HG03460 (cell line): ENCODE measurements around the gene APELA.

ENCODE experiments used
- ATAC-seq: cut with Tn5 transposase; IDR thresholded peaks from one replicate; pipeline ENCODE4 v1.9.1; 2021; ENCODE audit not compliant: unreplicated experiment

The APELA gene, protein sequence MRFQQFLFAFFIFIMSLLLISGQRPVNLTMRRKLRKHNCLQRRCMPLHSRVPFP

DNA sequence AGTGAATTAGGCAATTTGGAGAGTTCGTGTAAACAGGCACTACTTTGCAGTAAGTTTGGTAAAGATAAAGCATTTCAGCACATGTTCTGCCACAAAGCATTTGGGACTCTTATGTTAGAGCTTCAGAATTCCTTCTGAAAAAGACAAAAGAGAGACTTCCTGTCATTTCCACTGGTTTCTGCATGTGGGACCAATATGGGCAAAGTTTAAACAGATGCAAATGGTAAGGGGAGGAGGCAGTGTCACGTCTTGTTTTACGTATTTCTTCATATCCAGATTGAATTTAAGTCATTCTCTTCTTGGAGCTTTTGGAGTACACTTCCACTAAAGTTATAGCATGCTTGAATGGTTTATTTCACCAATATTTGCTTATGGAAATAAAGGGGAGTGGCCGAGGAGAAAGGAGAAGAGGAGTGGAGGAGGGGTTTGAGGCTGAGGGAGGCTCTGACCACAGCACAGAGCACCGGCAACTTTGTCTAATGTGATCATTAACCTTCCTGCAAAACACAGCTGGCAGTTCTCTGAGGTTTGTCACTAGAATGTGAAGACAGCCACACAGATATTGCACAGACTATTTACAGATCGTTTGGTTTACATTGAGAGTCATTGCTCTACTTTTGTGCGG, at the start of gene APELA:
Gene APELA (plus strand): TSS at position 479 of the 625 bp plus-strand sequence. CDS start 154 bp downstream, outside the sequence.
- peak; percentile 100 for ATAC-seq

DNA sequence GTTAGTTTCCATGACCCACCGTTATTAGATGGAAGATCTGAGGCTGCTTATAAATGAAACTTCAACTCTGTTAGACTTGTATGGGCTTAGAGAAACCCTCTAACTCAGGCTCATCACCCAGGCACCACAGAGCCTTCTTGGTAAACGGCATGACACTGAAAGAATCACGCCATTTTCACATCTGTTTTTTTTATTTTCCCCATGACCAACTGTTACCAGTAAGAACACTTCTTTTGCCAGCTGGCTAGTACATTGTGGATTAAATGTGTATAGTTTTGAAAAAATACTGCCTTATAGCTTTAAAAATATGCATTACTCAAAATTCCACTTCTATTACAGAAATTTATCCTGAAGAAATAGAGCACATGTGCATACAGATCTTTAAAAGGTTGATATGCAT, 48.0 kb upstream of the APELA start:
- ATAC-seq = no peak

DNA sequence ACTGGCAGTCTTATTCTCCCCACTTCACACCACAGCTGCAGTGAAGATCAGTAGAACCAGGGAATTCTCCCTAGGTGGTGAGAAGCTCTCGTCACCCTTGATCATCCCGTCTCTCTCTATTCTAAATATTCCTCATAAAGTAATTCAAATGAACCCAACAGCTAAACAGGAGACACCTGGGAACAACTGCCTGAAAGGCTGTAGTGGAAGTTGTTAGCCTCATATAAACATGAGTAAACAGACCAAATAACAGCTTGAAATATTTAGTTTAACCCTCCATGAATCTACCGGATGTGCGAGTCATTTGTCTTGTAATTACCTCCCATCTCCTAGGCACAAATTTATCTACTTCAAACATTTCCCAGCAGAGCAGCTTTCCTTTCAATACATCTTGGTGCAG, 30.4 kb upstream of the APELA start:
- no peak for ATAC-seq

DNA sequence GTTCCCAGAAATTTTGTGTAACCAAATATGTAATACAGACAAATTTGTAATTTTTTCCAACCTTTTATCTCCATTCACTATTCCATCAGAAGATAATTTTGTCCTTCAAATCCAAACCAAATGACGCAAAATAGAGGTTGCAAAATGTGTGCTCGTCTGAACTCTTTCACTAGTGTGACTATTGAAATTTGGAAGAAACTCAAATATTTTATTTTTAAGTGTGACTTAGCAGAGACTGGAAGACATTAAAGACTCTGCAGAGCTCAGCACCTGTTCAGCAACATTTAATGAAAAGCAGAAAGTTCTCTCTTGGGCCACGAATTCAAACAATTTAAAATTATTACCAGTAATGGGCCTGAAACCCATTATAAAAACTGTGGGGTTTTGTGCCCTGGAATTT, 30.0 kb upstream of the APELA start:
- no peak for ATAC-seq

DNA sequence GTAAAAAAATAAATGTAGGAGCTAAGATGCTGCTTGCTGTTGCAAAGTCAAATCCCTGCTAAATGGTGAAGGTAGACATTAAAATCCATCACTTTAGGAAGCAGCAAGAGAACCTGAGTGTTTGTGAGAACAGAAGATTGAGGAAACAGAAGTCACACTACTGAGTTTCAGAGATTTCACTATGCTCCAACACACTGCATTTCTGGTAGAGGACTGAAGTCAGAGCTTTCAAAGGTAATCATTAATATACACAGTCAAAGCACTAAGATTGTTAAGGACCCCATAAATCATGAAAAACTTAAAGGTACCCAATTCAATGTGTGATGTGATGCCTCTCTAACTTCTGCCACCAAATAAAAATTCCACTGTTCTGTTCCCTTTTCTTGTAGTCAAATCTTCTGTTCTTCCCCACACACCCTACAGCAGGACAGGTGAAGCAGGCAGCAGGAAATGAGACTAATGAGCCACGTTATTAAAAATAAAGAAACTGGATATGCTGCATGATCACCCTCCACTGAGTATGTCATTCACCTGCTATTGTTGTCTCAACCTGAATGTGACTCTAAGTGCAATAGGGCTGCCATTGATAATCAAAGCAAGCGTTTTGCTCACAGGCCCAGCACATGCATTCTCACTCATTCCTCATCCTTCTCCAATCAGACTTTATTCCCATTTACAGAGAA, 28.9 kb upstream of the APELA start:
- peak; percentile 89 for ATAC-seq

DNA sequence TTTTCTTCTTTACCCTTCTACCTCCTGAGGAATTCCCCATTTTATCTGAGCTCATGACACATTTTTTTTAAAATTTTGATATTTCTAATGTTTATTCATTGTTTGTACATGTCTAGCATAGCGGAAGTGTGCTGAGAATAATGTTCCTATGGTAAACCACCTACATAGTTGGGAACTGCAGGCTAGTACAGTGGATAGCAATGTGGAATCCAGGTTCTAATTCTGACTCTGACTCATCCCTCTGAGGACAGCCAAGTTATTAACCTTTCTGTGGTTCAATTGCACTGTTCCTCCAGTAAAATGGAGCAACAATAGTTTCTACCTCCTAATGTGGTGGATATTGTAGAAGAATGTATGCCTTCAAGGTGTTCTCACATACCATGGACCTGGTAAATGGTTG, 20.6 kb upstream of the APELA start:
- no peak for ATAC-seq

DNA sequence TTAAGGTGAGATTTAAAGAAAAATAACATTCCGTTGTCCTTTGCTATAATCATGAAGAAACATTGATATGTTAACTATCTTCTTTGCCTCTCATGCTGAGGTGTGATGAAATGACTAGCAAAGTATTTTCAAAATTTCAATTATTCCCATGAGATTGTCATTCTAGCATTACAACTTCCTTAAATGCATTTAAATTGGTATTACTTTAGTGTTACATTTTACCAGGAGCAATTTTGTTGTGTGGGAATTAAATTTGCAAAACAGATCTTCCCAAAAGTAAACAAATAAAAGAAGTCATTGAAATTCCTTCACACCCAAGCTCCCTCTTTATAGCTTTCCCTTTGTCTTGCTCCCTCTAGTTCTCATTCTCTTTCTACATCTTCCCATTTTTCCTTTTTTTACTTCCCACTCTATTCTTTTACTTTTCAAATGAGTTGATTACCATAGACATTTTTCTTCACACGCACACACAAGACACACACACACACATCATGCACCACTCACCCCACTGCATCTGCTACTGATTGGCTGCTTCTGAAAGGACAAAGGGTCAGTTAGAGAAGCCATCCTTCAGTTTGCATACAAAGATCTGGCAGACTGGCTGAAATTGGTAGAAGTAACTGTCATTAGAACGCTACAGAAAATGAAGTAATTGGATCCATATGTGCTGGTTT, 10.0 kb upstream of the APELA start:
- peak; percentile 62 for ATAC-seq

DNA sequence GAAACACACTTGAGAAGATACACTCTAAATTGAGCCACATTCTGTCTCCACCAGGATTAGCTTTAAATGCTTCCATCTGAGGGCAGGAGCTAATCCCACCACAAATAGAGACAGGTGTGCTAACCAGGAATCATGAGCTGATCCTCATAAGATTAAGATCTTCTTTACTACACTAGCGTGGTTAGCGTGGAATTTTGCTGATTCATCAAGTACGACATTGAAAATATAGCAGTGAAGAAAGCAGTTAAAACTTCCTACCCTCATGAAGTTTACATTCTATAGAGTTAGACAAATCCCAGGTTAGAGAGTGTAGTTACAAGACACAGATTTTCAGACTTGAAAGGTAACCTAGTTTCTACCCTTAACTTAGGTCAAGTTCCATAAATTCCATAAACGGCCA, 5.3 kb upstream of the APELA start:
- no peak for ATAC-seq

DNA sequence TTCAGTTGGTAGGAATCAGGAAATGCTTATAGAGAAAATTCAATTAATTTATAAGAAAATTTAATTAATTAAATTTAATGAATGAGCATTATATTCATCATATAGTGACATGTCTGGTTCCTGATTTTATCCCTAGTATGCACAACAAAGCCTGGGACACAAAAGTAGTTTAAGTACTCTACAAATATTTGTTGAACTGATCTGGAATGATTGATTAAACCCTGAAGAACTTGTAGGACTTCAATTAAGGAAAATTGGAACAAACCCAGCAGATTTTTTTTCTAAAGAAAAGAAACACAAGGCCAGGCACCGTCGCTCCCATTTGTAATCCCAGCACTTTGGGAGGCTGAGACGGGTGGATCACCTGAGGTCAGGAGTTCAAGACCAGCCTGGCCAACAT, 4.5 kb upstream of the APELA start:
- no peak for ATAC-seq

DNA sequence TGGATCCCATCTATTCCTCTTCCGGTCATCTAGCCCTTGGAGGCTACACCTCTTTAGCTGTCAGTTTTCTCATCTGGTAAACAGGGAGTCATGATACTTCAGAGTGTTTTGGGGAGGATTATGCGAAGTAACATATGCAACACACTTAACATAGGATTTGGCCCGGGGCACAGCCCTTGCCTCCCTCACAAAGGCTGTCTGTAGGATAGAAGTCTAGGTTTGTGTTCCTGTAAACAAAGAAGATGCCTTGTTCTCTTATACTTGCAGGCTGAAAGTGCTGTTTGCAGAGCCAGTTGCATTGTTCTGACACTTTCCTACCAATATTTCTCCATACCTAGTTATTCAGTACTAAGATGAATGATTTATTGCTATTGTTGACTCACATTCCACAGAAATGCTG, 2.2 kb upstream of the APELA start:
- ATAC-seq = no peak

DNA sequence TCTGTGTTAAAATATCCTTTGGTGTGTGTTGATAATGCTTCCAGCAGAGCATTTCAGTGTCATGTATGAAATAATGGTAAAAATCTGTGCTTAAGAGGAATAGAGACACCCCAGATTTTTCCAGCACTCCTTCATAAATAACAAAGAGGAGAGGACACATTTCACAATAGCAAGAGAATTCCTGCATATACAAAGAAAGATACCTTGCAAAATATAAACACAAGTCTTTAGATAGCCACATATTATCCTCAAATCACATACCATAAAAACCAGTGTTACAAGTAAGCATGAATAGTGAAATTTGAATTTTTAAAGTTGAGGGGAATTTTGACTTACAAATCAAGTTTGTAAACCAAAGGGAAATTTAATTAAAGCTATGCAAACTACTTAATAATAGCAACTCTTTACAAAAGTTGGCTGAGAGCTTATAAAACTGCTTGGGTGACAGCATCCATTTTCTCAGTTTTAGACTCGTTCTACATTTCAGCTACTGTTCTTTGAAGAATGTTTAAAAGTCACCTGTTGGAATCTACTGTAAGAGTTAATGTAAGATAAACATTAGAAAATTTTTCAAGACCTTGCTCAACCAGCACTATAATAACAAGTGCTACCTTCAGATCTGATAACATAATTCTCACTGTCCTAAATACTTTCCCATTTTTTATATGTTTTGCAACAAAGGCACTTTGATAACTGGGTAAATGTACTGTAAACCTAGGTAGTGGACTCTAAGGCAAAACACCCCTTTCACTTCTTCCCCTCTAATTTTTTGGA, 3.7 kb downstream of the APELA start:
- no peak for ATAC-seq

DNA sequence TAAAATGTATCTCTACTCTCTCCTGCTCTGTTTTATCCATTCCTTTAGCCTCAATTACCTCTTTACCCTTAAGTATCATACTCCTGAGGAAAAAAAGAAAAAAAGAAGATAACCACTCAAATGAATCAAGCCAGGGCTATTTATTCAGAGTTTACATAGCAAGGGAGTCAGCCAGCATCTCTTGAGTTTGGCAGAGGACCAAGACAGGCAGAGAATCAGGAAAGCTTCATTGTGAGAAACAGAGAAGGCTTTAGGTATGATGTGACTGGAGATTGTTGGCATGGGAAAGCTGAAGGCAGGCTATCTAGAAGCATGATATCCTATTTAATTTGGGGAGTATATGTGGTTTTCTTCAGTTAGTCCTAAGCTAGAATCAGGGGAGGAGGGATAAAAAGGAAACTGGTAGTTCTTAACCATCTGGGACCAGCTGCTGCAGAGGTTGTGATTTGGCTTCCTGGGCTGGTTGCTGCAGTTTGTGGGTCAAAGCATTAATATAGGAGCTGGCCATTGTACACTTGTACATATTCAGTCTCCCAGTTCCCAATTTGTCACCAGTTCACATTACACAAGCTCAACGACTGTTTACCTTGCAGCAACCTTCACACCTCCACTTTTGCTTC, 11.2 kb downstream of the APELA start:
- ATAC-seq = peak; percentile 38

DNA sequence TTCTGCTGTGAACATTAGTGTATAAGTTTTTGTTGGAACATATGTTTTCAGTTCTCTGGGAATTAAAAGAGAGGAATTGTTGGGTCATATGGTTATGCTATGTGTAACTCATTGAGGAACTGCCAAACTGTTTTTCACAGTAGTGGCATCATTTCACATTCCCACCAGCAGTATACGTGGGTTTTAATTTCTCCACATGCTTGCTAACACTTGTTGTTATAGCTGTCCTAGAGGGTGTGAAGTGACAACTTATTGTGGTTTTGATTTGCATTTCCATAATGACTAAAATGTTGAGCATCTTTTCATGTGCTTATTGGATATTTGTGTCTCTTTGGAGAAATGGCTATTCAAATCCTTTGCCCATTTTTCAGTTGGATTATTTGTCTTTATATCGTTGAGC, 13.7 kb downstream of the APELA start:
- no peak for ATAC-seq

DNA sequence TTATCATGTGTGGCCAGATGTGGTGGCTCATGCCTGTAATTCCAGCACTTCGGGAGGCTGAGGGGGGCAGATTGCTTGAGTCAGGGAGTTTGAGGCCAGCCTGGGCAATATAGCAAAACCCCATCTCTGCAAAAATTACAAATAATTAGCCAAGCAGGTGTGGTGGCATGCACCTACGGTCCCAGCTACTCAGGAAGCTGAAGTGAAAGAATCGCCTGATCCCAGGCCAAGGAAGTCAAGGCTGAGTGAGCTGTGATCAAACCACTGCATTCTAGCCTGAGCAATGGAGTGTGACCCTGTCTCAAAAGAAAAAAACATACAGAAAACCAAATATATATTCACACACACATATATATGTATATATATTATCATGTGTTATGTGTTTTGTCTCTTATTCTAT, 15.0 kb downstream of the APELA start:
- ATAC-seq = peak; percentile 83

DNA sequence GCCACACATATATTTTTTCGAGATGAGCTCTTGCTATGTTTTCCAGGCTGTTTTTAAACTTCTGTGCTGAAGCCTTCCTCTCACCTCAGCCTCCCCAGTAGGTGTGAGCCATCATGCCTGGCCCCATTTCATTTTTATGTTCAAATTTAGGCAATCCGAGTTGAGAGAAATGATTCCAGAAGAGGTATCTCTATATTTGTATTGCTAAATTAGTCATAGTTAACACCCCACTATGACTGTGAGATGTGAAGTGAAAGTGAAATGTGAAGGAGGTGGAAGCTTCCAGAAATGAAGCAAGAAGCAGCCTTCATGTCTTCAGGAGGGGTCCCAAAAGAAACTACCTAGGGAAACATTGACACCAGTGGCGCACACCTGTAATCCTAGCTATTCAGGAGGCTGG, 17.7 kb downstream of the APELA start:
- ATAC-seq = peak; percentile 55

DNA sequence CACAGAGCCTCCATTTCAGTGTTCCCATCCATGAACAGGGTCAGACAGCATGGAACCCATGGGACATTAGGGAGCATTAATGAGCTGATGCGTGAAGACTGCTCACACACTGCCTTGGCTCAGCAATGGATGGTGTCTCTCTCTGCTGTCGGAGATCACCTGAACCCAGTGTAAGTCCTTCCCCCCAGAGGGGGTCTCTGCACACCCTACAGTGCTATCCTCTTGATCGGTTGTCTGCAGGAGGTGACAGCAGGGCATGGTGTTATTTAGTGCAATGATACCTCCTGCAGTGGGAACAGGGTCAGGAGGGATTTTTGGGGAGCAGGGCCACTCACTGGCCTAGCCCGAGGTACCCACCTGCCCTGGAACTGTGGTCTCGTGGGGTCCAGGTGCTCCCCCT, 25.6 kb downstream of the APELA start:
- no peak for ATAC-seq

DNA sequence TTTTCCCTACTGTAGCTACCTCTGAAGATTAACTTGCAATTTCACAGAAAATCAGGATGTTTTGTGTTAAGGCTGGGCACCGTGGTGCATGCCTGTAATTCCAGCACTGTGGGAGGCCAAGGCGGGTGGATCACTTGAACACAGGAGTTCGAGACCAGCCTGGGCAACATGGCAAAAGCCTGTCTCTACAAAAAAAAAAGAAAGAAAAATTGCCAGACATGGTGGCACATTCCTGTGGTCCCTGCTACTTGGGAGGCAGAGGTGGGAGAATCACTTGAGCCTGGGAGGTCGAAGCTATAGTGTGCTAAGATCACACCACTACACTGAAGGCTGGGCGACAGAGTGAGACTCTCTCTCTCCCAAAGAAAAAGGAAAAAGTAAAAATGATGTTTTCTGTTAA, 27.4 kb downstream of the APELA start:
- no peak for ATAC-seq

DNA sequence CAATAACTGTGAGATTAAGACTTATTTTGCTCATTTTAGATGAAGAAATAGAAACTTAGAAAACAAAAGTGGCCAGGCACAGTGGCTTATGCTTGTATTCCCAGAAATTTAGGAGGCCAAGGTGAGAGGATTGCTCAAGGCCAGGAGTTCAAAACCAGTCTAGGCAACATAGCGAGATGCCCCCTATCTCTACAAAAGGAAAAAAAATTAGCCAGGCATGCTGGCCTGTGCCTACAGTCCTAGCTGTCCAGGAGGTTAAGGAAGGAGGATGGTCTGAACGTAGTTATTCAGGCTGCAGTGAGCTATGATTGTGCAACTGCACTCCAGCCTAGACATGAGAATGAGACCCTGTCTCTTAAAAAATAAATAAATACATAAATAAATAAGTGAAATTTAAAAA, 28.0 kb downstream of the APELA start:
- ATAC-seq = no peak

DNA sequence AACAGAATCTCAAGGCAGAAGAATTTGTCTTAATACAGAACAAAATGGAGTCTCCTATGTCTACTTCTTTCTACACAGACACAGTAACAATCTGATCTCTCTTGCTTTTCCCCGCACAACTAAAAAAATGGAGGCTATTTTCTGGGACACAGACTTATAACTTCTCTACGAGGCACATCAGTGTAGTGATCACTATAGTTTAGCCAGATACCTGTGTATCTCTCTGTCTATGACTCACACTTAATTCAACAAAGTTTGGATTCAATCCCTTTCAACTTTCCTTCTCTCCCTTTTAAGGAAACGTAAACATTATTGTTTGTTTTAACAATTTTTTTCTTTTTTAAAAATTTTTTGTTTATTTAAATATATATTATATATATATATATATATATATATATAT, 29.4 kb downstream of the APELA start:
- no peak for ATAC-seq

DNA sequence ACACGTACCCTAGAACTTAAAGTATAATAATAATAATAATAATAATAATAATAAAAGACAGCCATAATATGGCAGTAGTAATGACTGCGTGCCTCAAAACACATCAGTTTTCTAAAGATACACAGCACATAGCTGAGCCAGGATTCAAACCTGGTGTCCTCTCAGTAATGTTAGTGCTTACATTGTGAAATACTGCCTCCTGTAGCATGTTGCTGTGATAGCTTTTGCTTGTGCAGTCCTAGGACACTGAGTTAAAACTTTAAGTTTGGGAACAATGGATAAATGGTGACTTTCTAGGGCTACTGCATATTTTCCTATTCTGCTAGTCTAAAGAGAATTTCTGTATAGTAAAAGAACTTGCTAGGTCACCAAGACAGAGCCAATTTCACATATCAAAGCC, 36.5 kb downstream of the APELA start:
- peak; percentile 83 for ATAC-seq

DNA sequence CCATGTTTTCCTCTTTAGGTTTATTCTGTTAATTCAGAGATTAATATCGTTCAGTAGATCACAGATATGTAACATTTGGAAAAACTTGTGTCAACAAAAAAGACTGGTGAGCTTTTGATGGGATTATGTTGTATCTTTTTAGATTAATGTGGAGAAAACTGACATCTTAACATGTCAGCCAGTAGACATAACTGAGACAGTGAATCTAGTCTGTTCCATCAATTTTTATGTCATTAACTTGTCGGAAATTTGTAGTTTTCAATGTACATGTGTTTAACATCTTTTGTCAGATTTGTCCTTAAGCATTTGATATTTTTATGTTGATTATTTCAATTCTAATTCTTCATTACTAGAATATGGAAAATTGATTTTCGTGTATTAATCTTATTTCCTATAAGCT, 42.0 kb downstream of the APELA start:
- no peak for ATAC-seq
